Measurements from ENCODE around the gene CEP70. TPM values are rescaled to one million over a fixed set of nuclear protein-coding genes. Genes with fewer than 3 reads are reported as not detected.
A peak's percentile ranks its signal among the peaks of the same experiment; 100 is the strongest.

CEP70 gene
- total RNA-seq, 4 donors from 2014 or later: 90.6 to 154 (median 123) TPM

GRCh38 chr3:138471481-138471880, 122.6 kb downstream of the CEP70 start:
- Histone ChIP-seq H3K36me3 (no peaks in the 10 kb centered on the region), H3K27ac (peak overlapping the region in 1 of 2 donors; percentile 79), H3K9me3 (no peaks in the 10 kb centered on the region), H3K4me3 (no peak overlapping the region), H3K4me1 (peaks cover 0 to 13% of the 10 kb centered on the region in 2 donors), H3K27me3 (no peaks in the 10 kb centered on the region)
- no peak for TF ChIP-seq POLR2A (IDR thresholded peaks at IDR 0.05)
- no peak for TF ChIP-seq CTCF (IDR thresholded peaks at IDR 0.05)
- DNase-seq: no peak
- intact Hi-C loops (cut with DNase I; ENCODE audit: low total_unique reads): no loop called here

GRCh38 chr3:138470687-138471086, 123.4 kb downstream of the CEP70 start:
- DNase-seq: peak; percentile 67 to 93
- no peaks in the 10 kb centered on the region for H3K9me3 ChIP-seq
- no peak overlapping the region for H3K4me3 ChIP-seq
- no peak for TF ChIP-seq POLR2A (IDR thresholded peaks at IDR 0.05)
- no peak for TF ChIP-seq CTCF (IDR thresholded peaks at IDR 0.05)
- peak overlapping the region; percentile 47 to 79 for H3K27ac ChIP-seq
- H3K27me3 ChIP-seq: no peaks in the 10 kb centered on the region
- intact Hi-C loops (cut with DNase I; ENCODE audit: low total_unique reads): no loop called here
- H3K36me3 ChIP-seq: no peaks in the 10 kb centered on the region
- H3K4me1 ChIP-seq: peaks cover 0 to 13% of the 10 kb centered on the region in 2 donors

- Histone ChIP-seq H3K4me1 (peaks cover 0 to 13% of the 10 kb centered on the region in 2 donors), H3K27ac (peak overlapping the region; percentile 47 to 79), H3K27me3 (no peaks in the 10 kb centered on the region), H3K36me3 (no peaks in the 10 kb centered on the region), H3K9me3 (no peaks in the 10 kb centered on the region), H3K4me3 (no peak overlapping the region)
- TF ChIP-seq CTCF (IDR thresholded peaks at IDR 0.05): no peak
- no peak for TF ChIP-seq POLR2A (IDR thresholded peaks at IDR 0.05)
- intact Hi-C loops (cut with DNase I; ENCODE audit: low total_unique reads): no loop called here
- DNase-seq: no peak
Measured at GRCh38 chr3:138469874-138470273, 124.2 kb downstream of the CEP70 start.

GRCh38 chr3:138468886-138469285, 125.2 kb downstream of the CEP70 start:
- peak in 1 of 2 donors; percentile 44 for DNase-seq
- H3K27ac ChIP-seq: peak overlapping the region; percentile 47 to 79
- intact Hi-C loops (cut with DNase I; ENCODE audit: low total_unique reads): no loop called here

GRCh38 chr3:138468451-138468850, 125.6 kb downstream of the CEP70 start:
- H3K36me3 ChIP-seq: no peaks in the 10 kb centered on the region
- no peak for TF ChIP-seq CTCF (IDR thresholded peaks at IDR 0.05)
- no peak for TF ChIP-seq POLR2A (IDR thresholded peaks at IDR 0.05)
- intact Hi-C loops (cut with DNase I; ENCODE audit: low total_unique reads): no loop called here
- peak overlapping the region; percentile 47 to 79 for H3K27ac ChIP-seq
- H3K4me3 ChIP-seq: no peak overlapping the region
- peaks cover 0 to 13% of the 10 kb centered on the region in 2 donors for H3K4me1 ChIP-seq
- H3K27me3 ChIP-seq: no peaks in the 10 kb centered on the region
- no peak for DNase-seq
- H3K9me3 ChIP-seq: no peaks in the 10 kb centered on the region

More at GRCh38 chr3:138468886-138469285, 125.2 kb downstream of the CEP70 start:
- H3K4me3 ChIP-seq: no peak overlapping the region
- H3K27me3 ChIP-seq: no peaks in the 10 kb centered on the region
- no peaks in the 10 kb centered on the region for H3K9me3 ChIP-seq
- no peak for TF ChIP-seq CTCF (IDR thresholded peaks at IDR 0.05)
- TF ChIP-seq POLR2A (IDR thresholded peaks at IDR 0.05): no peak
- H3K36me3 ChIP-seq: no peaks in the 10 kb centered on the region
- H3K4me1 ChIP-seq: peaks cover 0 to 13% of the 10 kb centered on the region in 2 donors
